CD4-positive, CD25-positive, alpha-beta regulatory T cell (primary cell): ENCODE measurements around the gene TNPO3. TPM values are rescaled to one million over a fixed set of nuclear protein-coding genes. Genes with fewer than 3 reads are reported as not detected.
"Not testable (repeated sequence)": the region's sequence is repeated elsewhere in the genome, so short reads cannot be mapped to it uniquely, and the experiment has no call there.

Experiments used
- ATAC-seq, 2 donors: fragments of 150-1000 bp; cut with Tn5 transposase; one replicate each; pipeline ENCODE4 v1.10.0; 2021; ENCODE audit warnings: low read depth in 2 of 2, moderate number of reproducible peaks in 2 of 2, moderate library complexity in 1 of 2
- DNase-seq, 3 donors: peaks; one replicate each; pipeline versions ENCODE4 v3.0.0 to v3.0.0-alpha.2; 2012 to 2022; ENCODE audit warnings: mixed read lengths in 1 of 3
- H3K27ac ChIP-seq: one replicate; pipeline ENCODE4 v1.7.0; 2013; ENCODE audit warnings: mild to moderate bottlenecking, low read length; ENCODE audit not compliant: insufficient read depth, poor library complexity, severe bottlenecking
- H3K27me3 ChIP-seq: one replicate; pipeline ENCODE4 v1.7.0; 2013; ENCODE audit warnings: low read length; ENCODE audit not compliant: control insufficient read depth, insufficient read depth
- H3K36me3 ChIP-seq: one replicate; pipeline ENCODE4 v1.7.0; 2013; ENCODE audit warnings: mild to moderate bottlenecking, low read length, moderate library complexity; ENCODE audit not compliant: control insufficient read depth, insufficient read depth
- H3K4me1 ChIP-seq: 2 replicates; pipeline ENCODE4 v1.7.0; 2013; ENCODE audit warnings: mild to moderate bottlenecking, low read length; ENCODE audit not compliant: insufficient read depth, control insufficient read depth, poor library complexity, severe bottlenecking
- H3K4me3 ChIP-seq: one replicate; pipeline ENCODE4 v1.7.0; 2013; ENCODE audit warnings: low read depth, mild to moderate bottlenecking, low read length, moderate library complexity
- H3K9me3 ChIP-seq, 2 experiments: 1 replicate in 1 of 2; 2 replicates in 1 of 2; pipeline ENCODE4 v1.7.0; 2013; ENCODE audit warnings: low read length in 2 of 2, mild to moderate bottlenecking in 1 of 2, moderate library complexity in 1 of 2; ENCODE audit not compliant: control insufficient read depth in 2 of 2
- H3K27ac Mint-ChIP-seq, 3 donors: one replicate each; pipeline ENCODE4 v1.8.0; 2020 to 2022; ENCODE audit warnings: mild to moderate bottlenecking in 3 of 3, mixed read lengths in 3 of 3, moderate library complexity in 2 of 3
- H3K27me3 Mint-ChIP-seq: one replicate; pipeline ENCODE4 v1.8.0; 2022; ENCODE audit warnings: mild to moderate bottlenecking, mixed read lengths
- H3K36me3 Mint-ChIP-seq: one replicate; pipeline ENCODE4 v1.8.0; 2020; ENCODE audit warnings: mixed read lengths
- H3K4me1 Mint-ChIP-seq, 4 donors: one replicate each; pipeline ENCODE4 v1.8.0; 2020 to 2022; ENCODE audit warnings: mixed read lengths in 4 of 4, mild to moderate bottlenecking in 1 of 4
- H3K4me3 Mint-ChIP-seq, 4 donors: one replicate each; pipeline ENCODE4 v1.8.0; 2020 to 2022; ENCODE audit warnings: mild to moderate bottlenecking in 4 of 4, mixed read lengths in 4 of 4, moderate library complexity in 3 of 4
- H3K9me3 Mint-ChIP-seq, 7 donors: one replicate each; pipeline ENCODE4 v1.8.0; 2020 to 2022; ENCODE audit warnings: mixed read lengths in 7 of 7, mild to moderate bottlenecking in 3 of 7, moderate library complexity in 2 of 7
- polyA plus RNA-seq, 4 donors: library from polyadenylated mRNA; unstranded; fragments of 300-500 nt; fragmentation: Illumina TruSeq; gene quantifications; one replicate each; pipeline ENCODE4 v1.2.3, GENCODE V29; 2021
- total RNA-seq: library from RNA; stranded (reverse); gene quantifications from one replicate; pipeline ENCODE4 v1.2.3, GENCODE V29; 2022

TNPO3 gene
- total and polyA plus RNA-seq, 5 donors from 2014 or later, result 31.6 to 48.8 (median 36.2) TPM

GRCh38 chr7:129005186-129005585 is 49.7 kb downstream of the TNPO3 start:
- Mint-ChIP-seq H3K27me3 (no peaks in the 10 kb centered on the region), H3K36me3 (peaks cover 45% of the 10 kb centered on the region), H3K9me3 (no peaks in the 10 kb centered on the region), H3K27ac (no peak overlapping the region), H3K4me3 (no peak overlapping the region), H3K4me1 (peaks cover 22 to 35% (median 32%) of the 10 kb centered on the region in 4 donors)
- Histone ChIP-seq H3K27ac (no peak overlapping the region), H3K27me3 (no peaks in the 10 kb centered on the region), H3K4me3 (no peak overlapping the region), H3K4me1 (peaks cover 23% of the 10 kb centered on the region), H3K36me3 (peaks cover 59% of the 10 kb centered on the region), H3K9me3 (no peaks in the 10 kb centered on the region)
- ATAC-seq (no peak), DNase-seq (no peak)

DNA sequence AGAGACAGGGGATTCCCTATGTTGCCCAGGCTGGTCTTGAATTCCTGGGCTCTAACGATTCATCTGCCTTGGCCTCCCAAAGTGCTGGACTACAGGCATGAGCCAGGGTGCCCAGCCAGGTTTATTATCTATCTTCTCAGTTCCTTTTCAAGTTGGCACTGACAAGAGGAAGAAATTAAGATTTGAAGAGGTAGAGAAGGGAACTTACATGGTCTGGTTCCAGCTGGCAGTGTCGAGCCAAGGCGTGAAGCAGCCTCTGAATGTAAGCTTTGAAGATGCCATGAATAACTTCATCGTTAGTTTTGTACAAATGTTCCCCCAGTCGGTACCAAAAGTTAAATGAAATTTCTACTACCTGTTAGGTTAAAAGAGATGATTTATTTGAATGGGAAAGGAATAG is 57.7 kb downstream of the TNPO3 start:
- Mint-ChIP-seq H3K36me3 (peaks cover 44% of the 10 kb centered on the region), H3K9me3 (no peaks in the 10 kb centered on the region), H3K4me3 (no peak overlapping the region), H3K27ac (peak overlapping the region in 1 of 3 donors; percentile 26), H3K27me3 (no peaks in the 10 kb centered on the region), H3K4me1 (peaks cover 0 to 1% (median under 1%) of the 10 kb centered on the region in 4 donors)
- ATAC-seq (no peak), DNase-seq (no peak)
- H3K4me1 ChIP-seq, result no peaks in the 10 kb centered on the region
- no peaks in the 10 kb centered on the region for H3K9me3 ChIP-seq
- H3K27me3 ChIP-seq, result no peaks in the 10 kb centered on the region
- H3K27ac ChIP-seq, result no peak overlapping the region
- no peak overlapping the region for H3K4me3 ChIP-seq
- peaks cover 86% of the 10 kb centered on the region for H3K36me3 ChIP-seq

DNA sequence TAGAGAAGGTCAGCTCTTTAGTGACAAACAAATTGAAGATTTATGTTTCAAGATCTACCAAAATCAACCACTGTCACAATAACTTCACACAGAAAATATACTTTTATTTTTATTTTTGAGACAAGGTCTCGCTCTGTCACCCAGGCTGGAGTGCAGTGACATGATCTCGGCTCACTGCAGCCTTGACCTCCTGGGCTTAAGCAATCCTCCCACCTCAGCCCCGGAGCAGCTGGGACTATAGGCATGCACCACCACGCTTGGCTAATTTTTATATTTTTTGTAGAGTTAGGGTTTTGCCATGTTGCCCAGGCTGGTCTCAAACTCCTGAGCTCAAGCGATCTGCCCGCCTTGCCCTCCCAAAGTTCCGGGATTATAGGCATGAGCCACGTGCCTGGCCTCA is 60.4 kb downstream of the TNPO3 start:
- not testable (repeated sequence) for H3K4me1 ChIP-seq, H3K27ac ChIP-seq, H3K4me3 ChIP-seq, H3K9me3 Mint-ChIP-seq, H3K27me3 ChIP-seq, H3K4me3 Mint-ChIP-seq, H3K4me1 Mint-ChIP-seq, H3K27ac Mint-ChIP-seq, ATAC-seq, H3K9me3 ChIP-seq, H3K27me3 Mint-ChIP-seq, DNase-seq
- peaks cover 38% of the 10 kb centered on the region for H3K36me3 Mint-ChIP-seq
- H3K36me3 ChIP-seq, result peaks cover 91% of the 10 kb centered on the region

DNA sequence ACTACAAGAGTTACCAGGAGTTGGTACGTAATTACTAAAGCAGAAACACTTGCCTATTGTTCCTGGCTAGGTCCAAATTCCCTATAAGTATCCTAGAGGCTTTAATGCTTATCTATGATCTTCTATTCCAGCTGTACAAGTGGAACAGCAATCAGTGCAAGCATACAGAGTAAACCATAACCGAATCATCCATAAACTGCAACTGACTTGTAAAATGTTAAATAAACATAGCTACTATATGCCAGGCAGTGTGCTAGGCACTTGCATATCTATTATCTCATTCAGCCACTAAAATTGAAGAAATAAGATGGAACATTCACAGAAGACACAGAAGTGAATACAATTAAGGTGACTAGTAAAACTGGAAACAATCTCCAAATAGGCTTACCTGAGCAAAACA is 61.5 kb downstream of the TNPO3 start:
- H3K36me3 Mint-ChIP-seq, result peaks cover 40% of the 10 kb centered on the region
- ATAC-seq, result no peak

GRCh38 chr7:128989961-128990360 is 65.0 kb downstream of the TNPO3 start:
- Histone ChIP-seq H3K36me3 (peaks cover 92% of the 10 kb centered on the region), H3K4me3 (no peak overlapping the region), H3K4me1 (no peaks in the 10 kb centered on the region), H3K27ac (no peak overlapping the region), H3K27me3 (no peaks in the 10 kb centered on the region), H3K9me3 (no peaks in the 10 kb centered on the region)
- DNase-seq (no peak), ATAC-seq (no peak)
- H3K4me1 Mint-ChIP-seq, result peaks cover 0 to 6% (median 0%) of the 10 kb centered on the region in 4 donors
- H3K27me3 Mint-ChIP-seq, result no peaks in the 10 kb centered on the region
- H3K27ac Mint-ChIP-seq, result peak overlapping the region in 1 of 3 donors; percentile 77
- no peak overlapping the region for H3K4me3 Mint-ChIP-seq
- H3K9me3 Mint-ChIP-seq, result no peaks in the 10 kb centered on the region
- H3K36me3 Mint-ChIP-seq, result peaks cover 46% of the 10 kb centered on the region

More for the DNA sequence above, 61.5 kb downstream of the TNPO3 start:
- Histone ChIP-seq H3K4me3 (no peak overlapping the region), H3K27me3 (no peaks in the 10 kb centered on the region), H3K27ac (no peak overlapping the region), H3K4me1 (no peaks in the 10 kb centered on the region), H3K9me3 (no peaks in the 10 kb centered on the region), H3K36me3 (peaks cover 88% of the 10 kb centered on the region)
- H3K27me3 Mint-ChIP-seq, result no peaks in the 10 kb centered on the region
- H3K4me1 Mint-ChIP-seq, result peaks cover 0 to 1% (median 0%) of the 10 kb centered on the region in 4 donors
- no peak for DNase-seq
- H3K4me3 Mint-ChIP-seq, result no peak overlapping the region
- no peaks in the 10 kb centered on the region for H3K9me3 Mint-ChIP-seq
- no peak overlapping the region for H3K27ac Mint-ChIP-seq

DNA sequence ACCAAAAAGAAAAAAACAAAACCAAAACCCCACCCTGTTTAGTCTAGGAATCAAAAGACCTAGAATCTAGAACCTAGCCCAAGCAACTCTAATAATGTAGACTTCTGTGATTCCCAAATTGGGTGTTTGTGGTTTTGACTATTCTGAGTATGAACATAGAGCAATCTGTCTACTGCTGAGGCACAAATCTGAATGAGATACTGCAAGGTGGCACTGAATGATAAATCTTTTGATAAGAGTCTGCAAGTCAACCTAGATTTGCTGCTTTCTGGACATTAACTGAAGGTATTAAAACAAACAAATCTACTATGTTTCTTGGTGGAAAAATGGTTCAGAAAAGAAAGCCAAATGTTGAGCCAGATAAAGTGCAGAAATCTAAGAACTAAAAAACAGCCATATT is 66.5 kb downstream of the TNPO3 start:
- H3K4me3 ChIP-seq, result no peak overlapping the region
- H3K27ac Mint-ChIP-seq, result no peak overlapping the region
- no peaks in the 10 kb centered on the region for H3K27me3 Mint-ChIP-seq
- H3K9me3 Mint-ChIP-seq, result no peaks in the 10 kb centered on the region
- ATAC-seq (no peak), DNase-seq (no peak)
- peaks cover 45% of the 10 kb centered on the region for H3K36me3 Mint-ChIP-seq
- peaks cover 0 to 6% (median 0%) of the 10 kb centered on the region in 4 donors for H3K4me1 Mint-ChIP-seq
- no peaks in the 10 kb centered on the region for H3K4me1 ChIP-seq
- H3K4me3 Mint-ChIP-seq, result no peak overlapping the region
- H3K27me3 ChIP-seq, result no peaks in the 10 kb centered on the region
- no peak overlapping the region for H3K27ac ChIP-seq
- peaks cover 93% of the 10 kb centered on the region for H3K36me3 ChIP-seq
- no peaks in the 10 kb centered on the region for H3K9me3 ChIP-seq

GRCh38 chr7:128986609-128987008 is 68.3 kb downstream of the TNPO3 start:
- no peak for DNase-seq
- no peak overlapping the region for H3K4me3 Mint-ChIP-seq
- peaks cover 56% of the 10 kb centered on the region for H3K36me3 Mint-ChIP-seq
- Histone ChIP-seq H3K36me3 (peaks cover 91% of the 10 kb centered on the region), H3K27ac (no peak overlapping the region), H3K4me3 (no peak overlapping the region), H3K27me3 (no peaks in the 10 kb centered on the region), H3K9me3 (no peaks in the 10 kb centered on the region), H3K4me1 (no peaks in the 10 kb centered on the region)
- no peaks in the 10 kb centered on the region for H3K9me3 Mint-ChIP-seq
- peaks cover 0 to 6% (median 0%) of the 10 kb centered on the region in 4 donors for H3K4me1 Mint-ChIP-seq
- no peak overlapping the region for H3K27ac Mint-ChIP-seq
- H3K27me3 Mint-ChIP-seq, result no peaks in the 10 kb centered on the region
- ATAC-seq, result no peak

DNA sequence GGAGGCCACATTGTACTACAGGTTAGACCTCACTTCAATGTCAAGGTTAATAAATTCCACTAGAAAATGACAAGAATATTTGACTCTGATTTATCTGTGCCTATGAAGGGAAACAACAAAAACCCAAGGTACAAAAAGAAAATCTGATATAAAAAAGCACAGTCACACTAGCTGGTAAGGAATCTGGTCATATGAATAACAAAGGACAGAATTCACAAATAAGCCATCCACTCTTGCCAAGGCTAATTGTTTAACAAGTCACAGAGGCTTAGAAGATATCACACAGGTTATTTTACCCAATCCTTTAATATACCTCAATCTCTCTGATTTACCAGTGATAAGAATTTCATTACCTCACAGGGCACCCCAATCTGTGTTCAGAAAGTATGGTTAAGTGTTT is 69.3 kb downstream of the TNPO3 start:
- H3K36me3 Mint-ChIP-seq, result peaks cover 50% of the 10 kb centered on the region
- H3K4me3 Mint-ChIP-seq, result no peak overlapping the region
- peak overlapping the region in 1 of 3 donors; percentile 21 for H3K27ac Mint-ChIP-seq
- no peaks in the 10 kb centered on the region for H3K9me3 Mint-ChIP-seq
- H3K4me1 ChIP-seq, result no peaks in the 10 kb centered on the region
- H3K4me3 ChIP-seq, result no peak overlapping the region
- H3K36me3 ChIP-seq, result peaks cover 89% of the 10 kb centered on the region
- no peak for ATAC-seq
- H3K27me3 Mint-ChIP-seq, result no peaks in the 10 kb centered on the region
- H3K27me3 ChIP-seq, result no peaks in the 10 kb centered on the region
- peaks cover 0 to 6% (median 0%) of the 10 kb centered on the region in 4 donors for H3K4me1 Mint-ChIP-seq
- DNase-seq, result no peak
- no peak overlapping the region for H3K27ac ChIP-seq
- H3K9me3 ChIP-seq, result no peaks in the 10 kb centered on the region
